SH-SY5Y (cell line): ENCODE measurements around the gene AMBP.

Experiments
- GATA2 ChIP-seq: IDR thresholded peaks from 2 replicates; pipeline ENCODE4 v1.6.1; 2011; ENCODE audit warnings: mild to moderate bottlenecking, low read depth, low read length
- GATA3 ChIP-seq: IDR thresholded peaks from 2 replicates; pipeline ENCODE4 v1.6.1; 2011; ENCODE audit warnings: low read depth, mild to moderate bottlenecking, low read length, moderate library complexity

DNA sequence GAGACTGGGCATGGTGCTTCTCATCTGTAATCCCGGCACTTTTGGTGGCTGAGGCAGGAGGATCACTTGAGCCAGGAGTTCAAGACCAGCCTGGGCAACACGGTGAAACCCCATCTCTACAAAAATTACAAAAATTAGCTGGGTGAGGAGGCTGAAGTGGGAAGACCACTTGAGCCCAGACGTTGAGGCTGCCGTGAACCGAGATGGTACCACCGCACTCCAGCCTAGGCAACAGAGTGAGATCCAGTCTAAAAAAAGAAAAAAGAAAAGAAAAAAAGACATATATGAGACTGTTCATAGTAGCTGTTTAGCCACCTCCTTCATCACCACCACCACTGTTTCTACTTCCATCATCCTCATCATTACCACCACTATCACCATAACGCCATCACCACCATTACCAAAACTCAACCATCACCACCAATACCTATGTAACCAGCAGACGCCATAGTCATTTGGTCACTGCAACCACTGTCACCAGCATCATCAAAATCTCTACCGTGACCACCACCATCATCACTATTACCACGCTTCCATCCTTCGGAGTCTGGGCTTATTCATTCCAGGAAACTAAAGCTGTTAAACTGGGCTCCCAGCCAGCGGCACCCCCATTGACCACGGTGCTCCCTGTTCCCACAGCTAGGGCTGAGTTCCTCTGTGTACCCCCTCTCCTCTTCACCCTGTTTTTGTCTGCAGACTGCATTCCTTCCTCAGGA, 29.3 kb upstream of the AMBP start:
- no peak for TF ChIP-seq GATA2
- TF ChIP-seq GATA3, result no peak
